ENCODE data around the gene ITPRIPL2. TPM values are rescaled to one million over a fixed set of nuclear protein-coding genes. Genes with fewer than 3 reads are reported as not detected.
A peak's percentile ranks its signal among the peaks of the same experiment; 100 is the strongest.

The ITPRIPL2 gene
- total and polyA plus RNA-seq, 2 of the 13 experiments (the other 11 are each of a cell fraction or from before 2014, with no cell fraction given): 5.9 to 12.6 TPM

DNA sequence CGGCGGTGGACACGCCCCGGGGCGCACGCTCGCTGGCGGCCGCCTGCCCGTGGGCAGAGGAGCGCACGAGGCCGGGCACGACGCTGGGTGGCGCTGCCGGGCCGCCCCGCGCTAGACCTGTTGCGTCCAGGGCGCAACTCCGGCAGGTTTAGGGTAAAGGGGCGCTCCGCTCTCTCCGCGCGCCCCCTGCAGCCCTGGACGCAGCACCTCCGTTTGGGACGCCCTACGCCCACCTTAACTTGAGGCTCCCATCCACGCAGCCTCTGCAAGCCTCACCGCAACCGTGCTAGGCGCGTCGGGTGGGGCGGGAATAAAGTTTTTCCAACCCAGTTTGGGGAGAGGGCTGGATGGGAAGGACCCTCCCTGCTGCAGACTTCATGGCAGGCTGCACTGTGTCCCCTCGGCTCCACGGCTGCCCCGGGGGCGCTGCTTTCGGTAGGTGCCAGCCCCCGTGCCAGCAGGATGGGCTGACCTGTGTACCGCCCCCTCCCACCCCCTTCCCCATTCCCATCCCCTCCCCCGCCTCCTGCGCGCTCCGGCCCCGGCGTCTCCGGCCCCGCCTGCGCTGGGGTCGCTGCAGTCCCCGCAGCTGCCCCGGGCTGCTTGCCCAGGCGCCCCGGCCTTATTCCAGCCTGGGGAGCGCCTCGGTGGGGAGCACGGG lies 54.1 kb downstream of the ITPRIPL2 start, which contains the start of gene SYT17 (continued):
- TF ChIP-seq ZFP36 (IDR thresholded peaks at IDR 0.05; ENCODE audit: borderline replicate concordance, low read depth, low read length, partially characterized antibody) (no peak), HNF4G (IDR thresholded peaks at IDR 0.05; ENCODE audit: borderline replicate concordance, low read depth, low read length) (no peak), HNF4G (CRISPR knock-in tag; IDR thresholded peaks at IDR 0.05; ENCODE audit: borderline replicate concordance, low read depth) (no peak), RELA (CRISPR knock-in tag; IDR thresholded peaks at IDR 0.05) (peak; percentile 75; the same call in 1 of the 2 replicates), CBX5 (CRISPR knock-in tag; IDR thresholded peaks at IDR 0.05; ENCODE audit: borderline replicate concordance) (no peak), ZNF367 (CRISPR knock-in tag; IDR thresholded peaks at IDR 0.05; ENCODE audit: borderline replicate concordance) (no peak), ZNF850 (CRISPR knock-in tag; conservative IDR thresholded peaks at IDR 0.05) (no peak), ZNF343 (CRISPR knock-in tag; IDR thresholded peaks at IDR 0.05) (no peak), ZNF382 (CRISPR knock-in tag; IDR thresholded peaks at IDR 0.05; ENCODE audit: borderline replicate concordance) (no peak), HNRNPL (IDR thresholded peaks at IDR 0.05; ENCODE audit: low read depth, low read length) (peak; percentile 52; the same call in 1 of the 2 replicates), ZNF292 (CRISPR knock-in tag; IDR thresholded peaks at IDR 0.05; ENCODE audit: borderline replicate concordance, low read depth) (no peak; the same call in 1 of the 2 replicates), PRMT3 (CRISPR knock-in tag; IDR thresholded peaks at IDR 0.05; ENCODE audit: borderline replicate concordance, low read depth) (no peak), ZMYM2 (CRISPR knock-in tag; IDR thresholded peaks at IDR 0.05) (no peak), ZMYM4 (CRISPR knock-in tag; IDR thresholded peaks at IDR 0.05) (no peak; the same call in 1 of the 2 replicates), IKZF1 (IDR thresholded peaks at IDR 0.05) (no peak), ATF1 (CRISPR knock-in tag; IDR thresholded peaks at IDR 0.05) (no peak), IRF2 (CRISPR knock-in tag; IDR thresholded peaks at IDR 0.05) (no peak), HNF1B (CRISPR knock-in tag; IDR thresholded peaks at IDR 0.05) (0 out of 2 replicates have a peak, but pooled peaks have one; percentile 32), PAX8 (CRISPR knock-in tag; IDR thresholded peaks at IDR 0.05; ENCODE audit: borderline replicate concordance) (0 out of 2 replicates have a peak, but pooled peaks have one; percentile 61), ZNF768 (CRISPR knock-in tag; IDR thresholded peaks at IDR 0.05) (peak; percentile 65; the same call in 1 of the 2 replicates), TCF7 (IDR thresholded peaks at IDR 0.05; ENCODE audit: low read depth) (no peak), GPN1 (CRISPR knock-in tag; IDR thresholded peaks at IDR 0.05; ENCODE audit: borderline replicate concordance) (no peak), ZNF570 (CRISPR knock-in tag; IDR thresholded peaks at IDR 0.05; ENCODE audit: borderline replicate concordance) (no peak), ZFP62 (CRISPR knock-in tag; IDR thresholded peaks at IDR 0.05) (no peak)
- TF ChIP-seq, protein P1, sequence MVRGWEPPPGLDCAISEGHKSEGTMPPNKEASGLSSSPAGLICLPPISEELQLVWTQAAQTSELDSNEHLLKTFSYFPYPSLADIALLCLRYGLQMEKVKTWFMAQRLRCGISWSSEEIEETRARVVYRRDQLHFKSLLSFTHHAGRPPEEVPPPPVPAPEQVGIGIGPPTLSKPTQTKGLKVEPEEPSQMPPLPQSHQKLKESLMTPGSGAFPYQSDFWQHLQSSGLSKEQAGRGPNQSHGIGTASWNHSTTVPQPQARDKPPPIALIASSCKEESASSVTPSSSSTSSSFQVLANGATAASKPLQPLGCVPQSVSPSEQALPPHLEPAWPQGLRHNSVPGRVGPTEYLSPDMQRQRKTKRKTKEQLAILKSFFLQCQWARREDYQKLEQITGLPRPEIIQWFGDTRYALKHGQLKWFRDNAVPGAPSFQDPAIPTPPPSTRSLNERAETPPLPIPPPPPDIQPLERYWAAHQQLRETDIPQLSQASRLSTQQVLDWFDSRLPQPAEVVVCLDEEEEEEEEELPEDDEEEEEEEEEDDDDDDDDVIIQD (CRISPR knock-in tag; IDR thresholded peaks at IDR 0.05; ENCODE audit: low read depth): no peak
- TF ChIP-seq, protein P2, sequence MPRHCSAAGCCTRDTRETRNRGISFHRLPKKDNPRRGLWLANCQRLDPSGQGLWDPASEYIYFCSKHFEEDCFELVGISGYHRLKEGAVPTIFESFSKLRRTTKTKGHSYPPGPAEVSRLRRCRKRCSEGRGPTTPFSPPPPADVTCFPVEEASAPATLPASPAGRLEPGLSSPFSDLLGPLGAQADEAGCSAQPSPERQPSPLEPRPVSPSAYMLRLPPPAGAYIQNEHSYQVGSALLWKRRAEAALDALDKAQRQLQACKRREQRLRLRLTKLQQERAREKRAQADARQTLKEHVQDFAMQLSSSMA (CRISPR knock-in tag; IDR thresholded peaks at IDR 0.05): no peak
- TF ChIP-seq, protein P3, sequence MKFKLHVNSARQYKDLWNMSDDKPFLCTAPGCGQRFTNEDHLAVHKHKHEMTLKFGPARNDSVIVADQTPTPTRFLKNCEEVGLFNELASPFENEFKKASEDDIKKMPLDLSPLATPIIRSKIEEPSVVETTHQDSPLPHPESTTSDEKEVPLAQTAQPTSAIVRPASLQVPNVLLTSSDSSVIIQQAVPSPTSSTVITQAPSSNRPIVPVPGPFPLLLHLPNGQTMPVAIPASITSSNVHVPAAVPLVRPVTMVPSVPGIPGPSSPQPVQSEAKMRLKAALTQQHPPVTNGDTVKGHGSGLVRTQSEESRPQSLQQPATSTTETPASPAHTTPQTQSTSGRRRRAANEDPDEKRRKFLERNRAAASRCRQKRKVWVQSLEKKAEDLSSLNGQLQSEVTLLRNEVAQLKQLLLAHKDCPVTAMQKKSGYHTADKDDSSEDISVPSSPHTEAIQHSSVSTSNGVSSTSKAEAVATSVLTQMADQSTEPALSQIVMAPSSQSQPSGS (CRISPR knock-in tag; IDR thresholded peaks at IDR 0.05): no peak

Data from HepG2 (cell line).